Measurements from ENCODE around the gene HSPBP1.

Gene HSPBP1

GRCh38 chr19:55320844-55321419 lies 41.0 kb upstream of the HSPBP1 start:
- DNase-seq (ENCODE audit: low read depth): no peak
- H3K4me3 ChIP-seq (ENCODE audit: low read depth, low read length): no peak overlapping the region
- no peak for TF ChIP-seq CTCF (IDR thresholded peaks at IDR 0.05; ENCODE audit: control insufficient read depth, extremely low read depth, insufficient read depth)

DNA sequence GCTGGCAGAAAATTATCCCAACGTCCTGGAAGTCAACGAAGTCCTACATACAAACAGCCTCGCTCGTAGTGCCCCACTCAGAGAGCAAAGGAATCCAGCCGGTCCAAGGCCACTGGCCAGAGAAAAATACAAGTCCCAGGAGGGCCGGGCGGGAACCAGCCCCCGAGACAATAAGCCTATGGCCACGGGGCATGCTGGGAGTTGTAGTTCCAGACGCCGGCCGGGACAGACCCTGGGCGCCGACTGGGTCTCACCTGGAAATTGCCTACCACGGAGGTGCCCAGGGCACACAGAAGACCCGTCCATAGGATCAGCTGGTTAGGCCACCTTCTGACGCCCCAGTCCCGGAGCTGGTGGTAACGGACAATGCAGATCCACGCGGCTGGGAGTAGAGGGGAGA lies 39.9 kb upstream of the HSPBP1 start:
- DNase-seq (ENCODE audit: low read depth): no peak
- no peak overlapping the region for H3K4me3 ChIP-seq (ENCODE audit: low read depth, low read length)
- no peak for TF ChIP-seq CTCF (IDR thresholded peaks at IDR 0.05; ENCODE audit: control insufficient read depth, extremely low read depth, insufficient read depth)

- no peak for DNase-seq (ENCODE audit: low read depth)
- TF ChIP-seq CTCF (IDR thresholded peaks at IDR 0.05; ENCODE audit: control insufficient read depth, extremely low read depth, insufficient read depth): no peak
- no peak overlapping the region for H3K4me3 ChIP-seq (ENCODE audit: low read depth, low read length)
Observed at GRCh38 chr19:55316646-55317045, 36.7 kb upstream of the HSPBP1 start.

DNA sequence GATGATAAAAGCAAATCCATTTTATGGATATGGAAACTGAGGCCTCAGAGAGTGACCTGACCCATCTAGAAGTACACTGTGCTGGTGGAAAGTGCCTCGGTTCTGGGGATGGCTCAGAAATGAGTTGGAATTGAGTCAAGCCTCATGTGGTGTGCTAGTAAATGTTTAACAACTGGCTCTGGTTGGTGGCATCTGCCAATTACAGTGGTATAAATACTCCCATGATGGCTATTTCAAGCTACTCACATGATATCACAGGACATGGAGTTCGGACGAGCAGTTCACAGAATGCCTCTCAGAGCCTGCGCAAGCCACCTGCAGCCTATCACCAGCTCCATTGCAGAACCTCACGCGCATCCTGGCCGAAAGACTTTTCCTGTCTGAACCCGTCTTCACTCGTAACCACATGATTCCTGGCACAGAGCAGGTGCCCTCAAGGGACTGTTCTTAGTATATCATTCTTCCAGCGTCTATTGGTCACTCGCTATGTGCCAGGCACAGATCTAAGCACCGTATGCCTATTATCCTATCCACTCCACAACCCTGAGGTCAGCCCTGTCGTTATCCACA lies 36.1 kb upstream of the HSPBP1 start:
- no peak overlapping the region for H3K4me3 ChIP-seq (ENCODE audit: low read depth, low read length)
- no peak for TF ChIP-seq CTCF (IDR thresholded peaks at IDR 0.05; ENCODE audit: control insufficient read depth, extremely low read depth, insufficient read depth)
- DNase-seq (ENCODE audit: low read depth): no peak

GRCh38 chr19:55314396-55314795 lies 34.5 kb upstream of the HSPBP1 start:
- H3K4me3 ChIP-seq (ENCODE audit: low read depth, low read length): no peak overlapping the region
- TF ChIP-seq CTCF (IDR thresholded peaks at IDR 0.05; ENCODE audit: control insufficient read depth, extremely low read depth, insufficient read depth): no peak
- DNase-seq (ENCODE audit: low read depth): no peak

GRCh38 chr19:55312621-55313512 lies 33.0 kb upstream of the HSPBP1 start:
- no peak for DNase-seq (ENCODE audit: low read depth)
- H3K4me3 ChIP-seq (ENCODE audit: low read depth, low read length): no peak overlapping the region
- no peak for TF ChIP-seq CTCF (IDR thresholded peaks at IDR 0.05; ENCODE audit: control insufficient read depth, extremely low read depth, insufficient read depth)

Measured in LNCaP clone FGC (cell line).